Suppressor macrophage treated with lipopolysaccharide for 4 hours (primary cell): ENCODE measurements around the gene PLCG2.
"Not testable (repeated sequence)": the region's sequence is repeated elsewhere in the genome, so short reads cannot be mapped to it uniquely, and the experiment has no call there.

Experiments used
- DNase-seq: peaks from one replicate; pipeline ENCODE4 v3.0.0-alpha.2; 2020

PLCG2 gene

GRCh38 chr16:81850197-81850944, 71.3 kb downstream of the PLCG2 start:
- no peak for DNase-seq

- DNase-seq = no peak
Measured at GRCh38 chr16:81852347-81852746, 73.3 kb downstream of the PLCG2 start.

GRCh38 chr16:81855552-81856153, 76.6 kb downstream of the PLCG2 start:
- no peak for DNase-seq

GRCh38 chr16:81860287-81861266, 81.5 kb downstream of the PLCG2 start:
- DNase-seq = no peak

- no peak for DNase-seq
Measured at GRCh38 chr16:81861503-81861902, 82.4 kb downstream of the PLCG2 start.

GRCh38 chr16:81861915-81862314, 82.8 kb downstream of the PLCG2 start:
- no peak for DNase-seq

- DNase-seq = no peak
Measured at GRCh38 chr16:81863630-81864352, 84.7 kb downstream of the PLCG2 start.

GRCh38 chr16:81864646-81865382, 85.7 kb downstream of the PLCG2 start:
- no peak for DNase-seq

- peak; percentile 42 for DNase-seq
Measured at GRCh38 chr16:81866820-81867440, 87.8 kb downstream of the PLCG2 start.

GRCh38 chr16:81868057-81868748, 89.1 kb downstream of the PLCG2 start:
- DNase-seq = no peak

- DNase-seq = no peak
Measured at GRCh38 chr16:81869326-81869725, 90.2 kb downstream of the PLCG2 start.

- no peak for DNase-seq
Measured at GRCh38 chr16:81873206-81873605, 94.1 kb downstream of the PLCG2 start.

GRCh38 chr16:81873843-81874752, 95.0 kb downstream of the PLCG2 start:
- DNase-seq = peak; percentile 74

- no peak for DNase-seq
Measured at GRCh38 chr16:81875461-81875860, 96.4 kb downstream of the PLCG2 start.

GRCh38 chr16:81876273-81876900, 97.3 kb downstream of the PLCG2 start:
- DNase-seq = no peak

- not testable (repeated sequence) for DNase-seq
Measured at GRCh38 chr16:81877490-81877889, 98.4 kb downstream of the PLCG2 start.

- no peak for DNase-seq
Measured at GRCh38 chr16:81878529-81878928, 99.4 kb downstream of the PLCG2 start.

- peak; percentile 19 for DNase-seq
Measured at GRCh38 chr16:81879625-81880024, 100.5 kb downstream of the PLCG2 start.

- no peak for DNase-seq
Measured at GRCh38 chr16:81880816-81881215, 101.7 kb downstream of the PLCG2 start.
